A673 (cell line): ENCODE results near the gene GP1BB. TPM values are rescaled to one million over a fixed set of nuclear protein-coding genes. Genes with fewer than 3 reads are reported as not detected.
A peak's percentile ranks its signal among the peaks of the same experiment; 100 is the strongest.

Experiments
- BruUV-seq: library from RNA; stranded (reverse); fragments of 400-500 nt; replicated peaks from 2 replicates; lab custom pipeline; 2021; lab: Mats Ljungman, UMichigan
- CTCF ChIA-PET: fragments of 300-600 bp; sonication (Branson Sonifier 250); formaldehyde crosslinking; loops from one replicate; lab custom pipeline; 2022; ENCODE audit warnings: antibody characterized with exemption; lab: Charles Lee
- POLR2A ChIA-PET: fragments of 300-600 bp; sonication (Branson Sonifier 250); formaldehyde crosslinking; loops from one replicate; lab custom pipeline; 2022; ENCODE audit warnings: antibody characterized with exemption; ENCODE audit not compliant: low non-redundant PET; lab: Charles Lee
- DNase-seq: peaks from one replicate; pipeline ENCODE4 v3.0.0-alpha.2; 2015; ENCODE audit warnings: low spot score
- H3K27ac ChIP-seq: fragments of 200-600 bp; sonication (generic); 2 replicates; pipeline ENCODE4 v1.5.1; 2016; ENCODE audit warnings: mixed run types, low read depth, mild to moderate bottlenecking, mixed read lengths, antibody characterized with exemption, low read length; ENCODE audit not compliant: poor library complexity, severe bottlenecking
- H3K27me3 ChIP-seq: fragments of 200-600 bp; sonication (generic); replicated peaks from 2 replicates; pipeline ENCODE4 v1.6.1; 2017; ENCODE audit warnings: mixed run types, low read depth, mild to moderate bottlenecking, mixed read lengths, antibody characterized with exemption, low read length; ENCODE audit not compliant: insufficient read depth, poor library complexity
- H3K36me3 ChIP-seq: fragments of 200-600 bp; sonication (generic); 2 replicates; pipeline ENCODE4 v1.6.1; 2016; ENCODE audit warnings: mixed run types, mild to moderate bottlenecking, mixed read lengths, antibody characterized with exemption, low read length; ENCODE audit not compliant: insufficient read depth, poor library complexity, severe bottlenecking
- H3K4me1 ChIP-seq: fragments of 200-600 bp; sonication (generic); 2 replicates; pipeline ENCODE4 v1.6.1; 2017; ENCODE audit warnings: mixed run types, mild to moderate bottlenecking, mixed read lengths, antibody characterized with exemption, low read length; ENCODE audit not compliant: insufficient read depth, poor library complexity, severe bottlenecking
- H3K4me3 ChIP-seq: fragments of 200-600 bp; sonication (generic); 2 replicates; pipeline ENCODE4 v1.5.1; 2016; ENCODE audit warnings: low read depth, mixed run types, mild to moderate bottlenecking, mixed read lengths, low read length; ENCODE audit not compliant: poor library complexity, severe bottlenecking
- H3K9me3 ChIP-seq: fragments of 200-600 bp; sonication (generic); 2 replicates; pipeline ENCODE4 v1.6.1; 2016; ENCODE audit warnings: mixed run types, low read depth, mild to moderate bottlenecking, mixed read lengths, antibody characterized with exemption, low read length; ENCODE audit not compliant: poor library complexity, severe bottlenecking
- EZH2 ChIP-seq: fragments of 200-600 bp; sonication (generic); IDR thresholded peaks from 2 replicates; pipeline ENCODE4 v1.6.1; 2017; ENCODE audit warnings: borderline replicate concordance, low read depth, mild to moderate bottlenecking, mixed read lengths, antibody characterized with exemption, low read length; ENCODE audit not compliant: poor library complexity, severe bottlenecking
- intact Hi-C: fragments of 100-400 bp; cut with micrococcal nuclease; formaldehyde crosslinking; loops from one replicate; pipeline ENCODE4 v1.10.0; 2022; ENCODE audit not compliant: unreplicated experiment
- total RNA-seq: library from RNA; stranded (reverse); gene quantifications from 2 replicates; pipeline ENCODE4 v1.2.3, GENCODE V29; 2021
- TF ChIP-seq, protein P1 (sequence below): fragments of 300-800, 200-600 bp; sonication (generic); conservative IDR thresholded peaks from 2 replicates; pipeline ENCODE4 v1.5.1; 2017; ENCODE audit warnings: low read depth, mild to moderate bottlenecking, antibody characterized with exemption, low read length, moderate library complexity, mixed read lengths

The GP1BB gene
- total RNA-seq, 1 experiment from 2014 or later, result 12.6 TPM

- Histone ChIP-seq H3K9me3 (no peaks in the 10 kb centered on the region), H3K27ac (no peak overlapping the region), H3K4me1 (no peaks in the 10 kb centered on the region), H3K4me3 (peak overlapping the region; percentile 31), H3K36me3 (no peaks in the 10 kb centered on the region), H3K27me3 (peaks cover 38% of the 10 kb centered on the region)
- no TSS peak for BruUV-seq
- ChIA-PET POLR2A (no interaction called here), CTCF (no interaction called here)
- no peak for TF ChIP-seq EZH2
- TF ChIP-seq, protein P1, sequence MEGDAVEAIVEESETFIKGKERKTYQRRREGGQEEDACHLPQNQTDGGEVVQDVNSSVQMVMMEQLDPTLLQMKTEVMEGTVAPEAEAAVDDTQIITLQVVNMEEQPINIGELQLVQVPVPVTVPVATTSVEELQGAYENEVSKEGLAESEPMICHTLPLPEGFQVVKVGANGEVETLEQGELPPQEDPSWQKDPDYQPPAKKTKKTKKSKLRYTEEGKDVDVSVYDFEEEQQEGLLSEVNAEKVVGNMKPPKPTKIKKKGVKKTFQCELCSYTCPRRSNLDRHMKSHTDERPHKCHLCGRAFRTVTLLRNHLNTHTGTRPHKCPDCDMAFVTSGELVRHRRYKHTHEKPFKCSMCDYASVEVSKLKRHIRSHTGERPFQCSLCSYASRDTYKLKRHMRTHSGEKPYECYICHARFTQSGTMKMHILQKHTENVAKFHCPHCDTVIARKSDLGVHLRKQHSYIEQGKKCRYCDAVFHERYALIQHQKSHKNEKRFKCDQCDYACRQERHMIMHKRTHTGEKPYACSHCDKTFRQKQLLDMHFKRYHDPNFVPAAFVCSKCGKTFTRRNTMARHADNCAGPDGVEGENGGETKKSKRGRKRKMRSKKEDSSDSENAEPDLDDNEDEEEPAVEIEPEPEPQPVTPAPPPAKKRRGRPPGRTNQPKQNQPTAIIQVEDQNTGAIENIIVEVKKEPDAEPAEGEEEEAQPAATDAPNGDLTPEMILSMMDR, result no peak
- intact Hi-C loops, result no loop called here
- peak; percentile 33 for DNase-seq
Observed at GRCh38 chr22:19766240-19766510, 42.8 kb downstream of the GP1BB start.

DNA sequence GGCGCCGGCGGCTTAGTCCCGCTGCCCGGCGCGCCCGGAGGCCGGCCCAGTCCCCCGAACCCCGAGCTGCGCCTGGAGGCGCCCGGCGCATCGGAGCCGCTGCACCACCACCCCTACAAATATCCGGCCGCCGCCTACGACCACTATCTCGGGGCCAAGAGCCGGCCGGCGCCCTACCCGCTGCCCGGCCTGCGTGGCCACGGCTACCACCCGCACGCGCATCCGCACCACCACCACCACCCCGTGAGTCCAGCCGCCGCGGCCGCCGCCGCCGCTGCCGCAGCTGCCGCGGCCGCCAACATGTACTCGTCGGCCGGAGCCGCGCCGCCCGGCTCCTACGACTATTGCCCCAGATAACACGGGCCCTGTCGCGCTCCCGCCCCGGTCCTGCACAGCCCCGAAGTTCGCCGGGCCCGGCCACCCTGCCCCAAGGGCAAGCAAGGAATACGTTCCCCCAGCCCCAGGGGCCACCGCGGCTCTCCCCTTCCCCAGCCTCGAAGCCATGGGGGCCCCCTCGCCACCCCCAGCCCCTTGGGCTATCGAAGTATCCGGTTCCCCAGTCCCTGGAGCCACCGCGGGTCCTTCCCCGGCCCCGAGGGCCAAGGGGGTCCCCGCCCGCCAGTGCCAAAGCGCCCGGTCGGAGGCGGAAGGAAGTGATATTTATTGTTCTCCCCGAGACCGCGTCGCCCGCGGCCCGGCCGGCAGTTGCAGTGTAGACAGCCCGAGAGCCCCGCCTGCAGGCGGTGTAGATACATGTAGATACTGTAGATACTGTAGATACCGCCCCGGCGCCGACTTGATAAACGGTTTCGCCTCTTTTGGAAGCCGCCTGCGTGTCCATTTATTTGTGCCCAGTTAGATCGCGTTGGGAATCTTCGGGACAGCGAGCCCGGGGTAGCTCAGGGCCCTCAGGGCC, 43.4 kb downstream of the GP1BB start:
- CTCF ChIA-PET, result no interaction called here
- Histone ChIP-seq H3K9me3 (no peaks in the 10 kb centered on the region), H3K27ac (no peak overlapping the region), H3K4me3 (peak overlapping the region; percentile 31), H3K27me3 (peaks cover 38% of the 10 kb centered on the region), H3K4me1 (no peaks in the 10 kb centered on the region), H3K36me3 (no peaks in the 10 kb centered on the region)
- POLR2A ChIA-PET, result no interaction called here
- no TSS peak for BruUV-seq
- intact Hi-C loops, result no loop called here
- peak; percentile 55 for DNase-seq
- TF ChIP-seq, protein P1, result peak; percentile 52
- peak; percentile 99 for TF ChIP-seq EZH2

DNA sequence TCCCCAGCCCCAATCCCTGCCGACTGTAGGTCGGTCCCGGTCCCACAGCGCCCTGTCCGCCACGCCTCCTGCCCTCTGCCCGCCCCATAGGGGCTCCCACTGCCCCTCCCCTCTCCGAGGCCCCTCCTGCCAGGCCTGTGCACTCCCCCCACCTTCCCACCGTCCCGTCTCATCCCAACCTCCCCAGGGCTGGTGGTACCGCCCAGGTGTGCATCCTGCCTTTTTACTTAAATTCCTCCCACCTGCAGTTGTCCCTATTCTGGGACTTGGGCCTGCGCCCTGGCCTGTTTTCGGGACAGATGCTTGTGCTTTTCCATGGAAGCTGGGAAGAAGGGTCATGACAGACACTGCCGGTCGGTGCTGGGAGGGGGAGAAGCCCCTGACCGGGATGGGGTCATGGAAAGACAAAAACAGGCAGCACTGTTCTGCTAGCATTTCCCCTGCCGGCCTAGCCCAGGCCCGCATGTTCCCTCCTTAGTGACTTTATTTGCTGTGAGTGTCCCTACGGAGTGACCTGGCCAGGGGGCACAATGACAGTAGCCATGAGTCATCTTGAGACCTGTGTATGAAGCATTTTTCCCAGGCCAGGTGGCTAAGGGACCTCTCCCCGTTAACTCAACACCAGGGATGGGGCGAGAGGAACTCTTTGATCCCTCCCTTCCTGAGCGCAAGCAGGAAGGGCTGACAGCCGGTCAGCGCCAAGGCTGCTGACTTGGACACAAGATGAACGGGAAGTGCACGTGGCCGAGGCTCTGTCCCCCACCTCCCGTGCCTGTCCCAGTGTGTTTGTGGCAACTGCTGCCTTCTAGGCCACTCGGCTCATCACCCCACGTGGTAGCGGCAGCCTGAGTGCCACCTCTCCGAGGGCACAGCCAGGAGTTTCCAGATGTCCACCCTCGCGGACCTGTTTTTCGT, 44.3 kb downstream of the GP1BB start:
- no peaks in the 10 kb centered on the region for H3K4me1 ChIP-seq
- TF ChIP-seq, protein P1, result no peak
- TF ChIP-seq EZH2, result no peak
- no peaks in the 10 kb centered on the region for H3K36me3 ChIP-seq
- peaks cover 38% of the 10 kb centered on the region for H3K27me3 ChIP-seq
- H3K27ac ChIP-seq, result no peak overlapping the region
- ChIA-PET POLR2A (no interaction called here), CTCF (no interaction called here)
- intact Hi-C loops, result no loop called here
- no peaks in the 10 kb centered on the region for H3K9me3 ChIP-seq
- no TSS peak for BruUV-seq
- DNase-seq, result no peak
- no peak overlapping the region for H3K4me3 ChIP-seq
